Suprapubic skin (tissue), 4 donors: Measurements from ENCODE around the gene MAP2K7. TPM values are rescaled to one million over a fixed set of nuclear protein-coding genes. Genes with fewer than 3 reads are reported as not detected.

Experiments used
- DNase-seq, 2 donors: peaks; one replicate each; pipeline ENCODE4 v3.0.0-alpha.2; 2019; ENCODE audit warnings: low spot score in 2 of 2
- H3K27ac ChIP-seq: fragments of 200-600 bp; sonication (generic); one replicate; pipeline ENCODE4 v1.5.1; 2019
- H3K27me3 ChIP-seq: fragments of 200-600 bp; sonication (generic); one replicate; pipeline ENCODE4 v1.5.1; 2019
- H3K36me3 ChIP-seq: fragments of 200-600 bp; sonication (generic); one replicate; pipeline ENCODE4 v1.5.1; 2019
- H3K4me1 ChIP-seq: fragments of 200-600 bp; sonication (generic); one replicate; pipeline ENCODE4 v1.5.1; 2019
- H3K4me3 ChIP-seq: fragments of 200-600 bp; sonication (generic); one replicate; pipeline ENCODE4 v1.5.1; 2019; ENCODE audit warnings: mild to moderate bottlenecking
- H3K9me3 ChIP-seq: fragments of 200-600 bp; sonication (generic); one replicate; pipeline ENCODE4 v1.5.1; 2019
- EP300 ChIP-seq: sonication (generic); formaldehyde crosslinking; IDR thresholded peaks from one replicate; pipeline ENCODE4 v1.6.1; 2017; ENCODE audit warnings: antibody characterized with exemption
- POLR2A ChIP-seq, 2 donors: fragments of 450-650 bp; IDR thresholded peaks; one replicate each; pipeline ENCODE4 v1.6.1; 2017; ENCODE audit warnings: antibody characterized with exemption in 2 of 2, mild to moderate bottlenecking in 2 of 2, moderate library complexity in 2 of 2
- POLR2AphosphoS5 ChIP-seq, 3 donors: sonication (generic); formaldehyde crosslinking; IDR thresholded peaks; one replicate each; pipeline ENCODE4 v1.6.1; 2017; ENCODE audit warnings: antibody characterized with exemption in 3 of 3
- WGBS: methylation state at CpG from one replicate; pipeline ENCODE4 v1.1.5; 2018; 5-methylcytosine and 5-hydroxymethylcytosine counted together
- total RNA-seq, 4 donors: library from RNA; depleted of rRNA; stranded (reverse); fragments of >200 nt; gene quantifications; one replicate each; pipeline ENCODE4 v1.1.0, GENCODE V29; 2016
- TF ChIP-seq, protein P1 (sequence below), 2 donors: fragments of 200-600 bp in 1 of 2; fragments of 450-650 bp in 1 of 2; sonication (generic) in 1 of 2; IDR thresholded peaks; one replicate each; pipeline ENCODE4 v1.5.1; 2016 to 2019; ENCODE audit warnings: antibody characterized with exemption in 2 of 2, mild to moderate bottlenecking in 1 of 2, moderate library complexity in 1 of 2

The MAP2K7 gene
- total RNA-seq, 4 donors from 2014 or later = 25.1 to 52.4 (median 29.3) TPM

DNA sequence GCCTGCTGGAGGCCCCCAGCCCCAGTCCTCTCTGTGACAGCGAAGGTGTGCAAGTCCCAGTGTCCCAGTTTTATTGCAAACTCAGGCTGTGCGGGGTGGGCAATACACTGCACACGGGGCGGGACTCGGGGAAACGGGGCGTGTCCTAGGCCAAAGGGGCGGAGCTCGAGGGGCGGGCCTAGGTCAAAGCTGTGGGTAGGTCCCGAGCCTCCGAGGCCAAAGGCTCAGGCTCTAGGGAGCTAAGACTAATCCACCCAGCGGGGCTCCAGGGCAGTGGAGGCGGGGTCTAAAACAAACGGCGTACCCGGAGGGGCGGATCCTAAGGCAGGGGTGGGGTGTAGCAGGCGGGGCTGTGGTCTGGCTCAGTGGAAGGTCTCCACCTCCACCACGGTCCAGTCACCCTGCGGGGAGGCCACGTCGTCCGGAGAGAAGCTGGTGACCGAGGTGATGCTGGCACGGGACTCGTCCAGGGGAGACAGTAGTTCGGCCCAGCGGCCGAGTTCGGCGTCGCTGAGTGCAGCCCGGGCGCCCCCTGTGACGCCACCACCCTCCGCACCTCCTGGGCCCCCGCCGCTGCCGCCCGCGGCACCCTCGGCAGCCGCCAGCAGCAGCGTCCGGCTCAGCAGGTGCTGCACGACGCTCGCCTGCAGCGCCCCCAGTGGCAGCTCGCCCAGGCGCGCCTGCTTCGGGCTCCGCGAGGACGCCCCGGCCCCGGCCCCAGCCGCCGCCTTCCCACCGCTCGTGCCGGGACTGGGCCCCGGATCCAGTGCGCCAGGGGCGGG lies 34.8 kb upstream of the MAP2K7 start:
- peaks cover 62% of the 10 kb centered on the region for H3K4me1 ChIP-seq

DNA sequence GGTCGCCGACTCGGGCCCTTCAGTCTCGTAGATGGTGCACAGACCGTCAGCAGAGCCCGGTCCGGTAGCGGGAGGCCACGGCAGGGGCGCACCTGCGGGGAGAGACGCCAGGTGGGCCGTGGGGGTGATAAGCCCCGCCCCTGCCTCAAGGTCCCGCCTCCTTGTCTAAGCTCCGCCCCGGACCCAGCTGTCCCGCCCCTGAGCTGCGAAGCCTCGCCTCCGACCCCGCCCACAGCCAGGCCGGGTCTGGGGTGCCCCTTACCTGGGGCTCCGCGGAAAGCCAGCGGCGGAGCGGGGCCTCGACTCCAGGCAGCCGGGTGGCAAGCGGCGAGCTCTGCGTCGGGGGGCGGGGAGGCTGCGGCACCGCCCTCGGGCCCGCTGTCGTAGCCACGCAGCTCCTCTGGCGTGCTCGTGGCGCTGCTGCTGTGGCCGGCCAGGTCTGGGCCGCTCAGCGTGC lies 34.2 kb upstream of the MAP2K7 start:
- H3K4me1 ChIP-seq = peaks cover 69% of the 10 kb centered on the region
- peaks cover 33% of the 10 kb centered on the region for H3K27me3 ChIP-seq
- DNase-seq = peak in 1 of 2 donors; percentile 85
- no peaks in the 10 kb centered on the region for H3K36me3 ChIP-seq
- no peaks in the 10 kb centered on the region for H3K9me3 ChIP-seq
- TF ChIP-seq POLR2AphosphoS5 (IDR thresholded peaks at IDR 0.05) = no peak
- TF ChIP-seq, protein P1, sequence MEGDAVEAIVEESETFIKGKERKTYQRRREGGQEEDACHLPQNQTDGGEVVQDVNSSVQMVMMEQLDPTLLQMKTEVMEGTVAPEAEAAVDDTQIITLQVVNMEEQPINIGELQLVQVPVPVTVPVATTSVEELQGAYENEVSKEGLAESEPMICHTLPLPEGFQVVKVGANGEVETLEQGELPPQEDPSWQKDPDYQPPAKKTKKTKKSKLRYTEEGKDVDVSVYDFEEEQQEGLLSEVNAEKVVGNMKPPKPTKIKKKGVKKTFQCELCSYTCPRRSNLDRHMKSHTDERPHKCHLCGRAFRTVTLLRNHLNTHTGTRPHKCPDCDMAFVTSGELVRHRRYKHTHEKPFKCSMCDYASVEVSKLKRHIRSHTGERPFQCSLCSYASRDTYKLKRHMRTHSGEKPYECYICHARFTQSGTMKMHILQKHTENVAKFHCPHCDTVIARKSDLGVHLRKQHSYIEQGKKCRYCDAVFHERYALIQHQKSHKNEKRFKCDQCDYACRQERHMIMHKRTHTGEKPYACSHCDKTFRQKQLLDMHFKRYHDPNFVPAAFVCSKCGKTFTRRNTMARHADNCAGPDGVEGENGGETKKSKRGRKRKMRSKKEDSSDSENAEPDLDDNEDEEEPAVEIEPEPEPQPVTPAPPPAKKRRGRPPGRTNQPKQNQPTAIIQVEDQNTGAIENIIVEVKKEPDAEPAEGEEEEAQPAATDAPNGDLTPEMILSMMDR (IDR thresholded peaks at IDR 0.05) = peak in 1 of 2 donors; percentile 0
- peak overlapping the region; percentile 77 for H3K27ac ChIP-seq
- WGBS = no CpG with 5 or more reads among the region's 47 CpGs
- H3K4me3 ChIP-seq = peak overlapping the region; percentile 51

More for the DNA sequence above, 34.8 kb upstream of the MAP2K7 start:
- Histone ChIP-seq H3K27me3 (peaks cover 26% of the 10 kb centered on the region), H3K27ac (peak overlapping the region; percentile 77), H3K4me3 (peak overlapping the region; percentile 51), H3K36me3 (no peaks in the 10 kb centered on the region), H3K9me3 (no peaks in the 10 kb centered on the region)
- 4% methylated on average over 4 of the region's 67 CpGs for WGBS
- DNase-seq = peak in 1 of 2 donors; percentile 85
- TF ChIP-seq, protein P1 (IDR thresholded peaks at IDR 0.05) = peak; percentile 70 to 93
- no peak for TF ChIP-seq POLR2A (IDR thresholded peaks at IDR 0.05)

DNA sequence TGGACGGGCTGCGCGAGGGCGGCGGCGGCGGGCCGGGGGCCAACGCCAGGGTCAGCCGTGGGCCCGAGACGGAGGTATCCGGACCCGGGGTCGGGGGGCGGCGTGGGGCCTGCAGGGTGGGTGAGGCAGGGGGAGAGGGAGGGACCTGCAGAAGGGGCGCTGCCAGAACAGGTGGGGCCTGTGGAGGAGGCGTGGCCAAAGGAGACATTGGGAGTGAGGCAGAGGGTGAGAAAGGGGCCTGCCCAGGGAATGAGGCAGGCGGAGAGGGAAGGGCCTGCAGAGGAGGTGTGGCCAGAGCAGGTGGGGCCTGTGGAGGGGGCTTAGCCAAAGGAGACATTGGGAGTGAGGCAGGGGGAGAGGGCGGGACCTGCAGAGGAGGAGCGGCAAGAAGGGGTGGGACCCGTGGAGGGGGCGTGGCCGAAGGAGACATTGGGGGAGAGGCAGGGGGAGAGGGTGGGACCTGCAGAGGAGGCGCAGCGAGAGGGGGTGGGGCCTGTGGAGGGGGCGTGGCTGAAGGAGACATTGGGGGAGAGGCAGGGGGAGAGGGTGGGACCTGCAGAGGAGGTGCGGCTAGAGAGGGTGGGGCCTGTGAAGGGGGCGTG lies 33.7 kb upstream of the MAP2K7 start:
- DNase-seq = peak in 1 of 2 donors; percentile 87
- peaks cover 38% of the 10 kb centered on the region for H3K27me3 ChIP-seq

DNA sequence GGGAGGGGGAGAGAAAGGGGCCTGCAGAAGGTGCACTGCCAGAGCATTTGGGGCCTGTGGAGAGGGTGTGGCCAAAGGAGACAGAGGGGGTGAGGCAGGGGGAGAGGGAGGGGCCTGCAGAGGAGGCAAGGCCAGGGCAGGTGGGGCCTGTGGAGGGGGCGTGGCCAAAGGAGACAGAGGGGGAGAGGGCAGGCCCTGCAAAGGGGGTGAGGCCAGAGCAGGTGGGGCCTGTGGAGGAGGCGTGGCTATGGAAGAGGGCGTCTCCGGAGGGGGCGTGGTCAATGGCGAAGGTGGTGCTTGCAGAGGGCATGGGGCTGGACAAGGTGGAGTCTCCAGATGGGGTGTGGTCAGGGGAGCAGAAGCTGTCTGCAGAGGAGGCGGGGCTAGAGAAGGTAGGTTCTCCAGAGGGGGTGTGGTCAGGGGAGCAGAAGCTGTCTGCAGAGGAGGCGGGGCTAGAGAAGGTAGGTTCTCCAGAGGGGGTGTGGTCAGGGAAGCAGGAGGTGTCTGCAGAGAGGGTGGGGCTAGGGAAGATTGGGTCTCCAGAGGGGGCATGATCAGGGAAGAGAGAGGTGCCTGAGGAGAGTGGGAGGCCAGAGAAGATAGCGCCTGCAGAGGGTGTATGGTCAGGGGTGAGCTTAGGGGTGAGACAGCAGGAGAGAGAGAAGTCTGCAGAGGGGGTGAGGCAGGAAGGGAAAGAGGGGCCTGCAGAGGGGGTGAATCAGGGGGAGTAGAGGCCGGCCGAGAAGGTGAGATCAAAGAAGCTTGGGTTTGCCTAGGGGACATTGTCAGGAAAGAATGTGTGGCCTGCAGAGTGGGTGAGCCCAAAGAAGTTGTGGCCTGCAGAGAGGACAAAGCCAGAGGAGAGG lies 32.9 kb upstream of the MAP2K7 start:
- WGBS = 34% methylated on average over 11 of the region's 11 CpGs
- no peaks in the 10 kb centered on the region for H3K9me3 ChIP-seq
- H3K27me3 ChIP-seq = peaks cover 40% of the 10 kb centered on the region
- H3K4me3 ChIP-seq = peak overlapping the region; percentile 28
- peaks cover 70% of the 10 kb centered on the region for H3K4me1 ChIP-seq
- peak in 1 of 2 donors; percentile 88 for DNase-seq
- TF ChIP-seq POLR2A (IDR thresholded peaks at IDR 0.05) (no peak), EP300 (no peak), POLR2AphosphoS5 (IDR thresholded peaks at IDR 0.05) (no peak)
- TF ChIP-seq, protein P1 (IDR thresholded peaks at IDR 0.05) = no peak
- H3K27ac ChIP-seq = peak overlapping the region; percentile 59
- H3K36me3 ChIP-seq = no peaks in the 10 kb centered on the region

More for the DNA sequence above, 33.7 kb upstream of the MAP2K7 start:
- WGBS = 7% methylated on average over 20 of the region's 30 CpGs
- Histone ChIP-seq H3K4me1 (peaks cover 73% of the 10 kb centered on the region), H3K9me3 (no peaks in the 10 kb centered on the region), H3K36me3 (no peaks in the 10 kb centered on the region), H3K27ac (peak overlapping the region; percentile 77), H3K4me3 (peak overlapping the region; percentile 51)
- TF ChIP-seq POLR2AphosphoS5 (IDR thresholded peaks at IDR 0.05) (no peak), EP300 (no peak), POLR2A (IDR thresholded peaks at IDR 0.05) (no peak)
- TF ChIP-seq, protein P1 (IDR thresholded peaks at IDR 0.05) = no peak
